GM12865 (cell line): ENCODE results near the gene PPIE.

ENCODE experiments used
- DNase-seq: peaks from one replicate; pipeline ENCODE4 v3.0.0; 2010; ENCODE audit warnings: low read depth
- H3K4me3 ChIP-seq: 2 replicates; pipeline ENCODE4 v1.5.1; 2011; ENCODE audit warnings: mild to moderate bottlenecking, low read depth, low read length, control low read depth
- TF ChIP-seq, protein P1 (sequence below): IDR thresholded peaks from 2 replicates; pipeline ENCODE4 v1.5.1; 2011; ENCODE audit warnings: low read length, control low read depth, low read depth, inconsistent platforms; ENCODE audit not compliant: insufficient read depth; ENCODE audit errors: missing control alignments

Gene PPIE

DNA sequence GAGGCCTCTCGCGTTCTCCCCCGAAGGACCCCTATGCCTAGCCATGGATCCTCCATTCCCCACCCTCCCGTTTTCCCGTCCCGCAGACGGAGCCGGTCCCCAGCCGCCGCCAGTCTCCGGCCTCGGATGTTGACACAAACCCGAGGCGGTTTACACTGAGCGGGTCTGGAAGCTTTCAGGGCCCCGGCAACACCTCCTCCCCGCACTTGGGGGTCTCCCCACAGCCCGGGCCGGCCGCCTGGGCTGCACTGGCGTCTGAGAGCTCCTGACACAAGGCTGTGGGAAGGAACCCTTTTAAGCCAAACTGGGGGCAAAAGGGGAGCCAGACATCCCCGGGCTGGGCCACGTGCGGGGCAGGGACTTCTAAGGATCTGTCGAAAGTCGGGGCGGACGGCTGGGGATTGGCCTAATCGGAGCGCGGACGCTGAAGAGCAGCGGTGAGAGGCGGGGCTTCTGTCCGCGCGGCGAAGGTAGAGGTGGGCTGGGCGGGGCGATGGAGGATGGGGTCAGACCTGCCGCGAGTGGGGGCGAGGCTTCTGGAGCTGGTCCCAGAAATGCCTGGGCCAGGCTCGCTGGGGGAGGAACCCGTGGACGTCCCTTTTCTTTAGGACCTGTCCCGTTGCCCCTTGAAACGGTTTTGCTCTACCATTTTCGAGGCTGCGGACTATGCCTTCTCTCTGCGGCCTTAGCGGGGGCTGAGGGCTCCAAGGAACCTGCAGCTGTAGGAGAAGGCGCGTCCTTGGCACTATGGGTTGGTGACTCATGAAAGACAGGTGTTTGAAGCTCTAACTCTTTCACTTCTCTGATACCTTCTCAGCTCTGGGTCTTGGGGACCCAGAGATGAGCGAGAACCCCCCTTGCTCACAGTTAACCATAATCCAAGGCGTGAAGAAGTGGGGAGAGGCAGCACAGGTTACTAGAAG, 46.3 kb upstream of the PPIE start:
- no peak for DNase-seq
- H3K4me3 ChIP-seq: no peak overlapping the region
- TF ChIP-seq, protein P1, sequence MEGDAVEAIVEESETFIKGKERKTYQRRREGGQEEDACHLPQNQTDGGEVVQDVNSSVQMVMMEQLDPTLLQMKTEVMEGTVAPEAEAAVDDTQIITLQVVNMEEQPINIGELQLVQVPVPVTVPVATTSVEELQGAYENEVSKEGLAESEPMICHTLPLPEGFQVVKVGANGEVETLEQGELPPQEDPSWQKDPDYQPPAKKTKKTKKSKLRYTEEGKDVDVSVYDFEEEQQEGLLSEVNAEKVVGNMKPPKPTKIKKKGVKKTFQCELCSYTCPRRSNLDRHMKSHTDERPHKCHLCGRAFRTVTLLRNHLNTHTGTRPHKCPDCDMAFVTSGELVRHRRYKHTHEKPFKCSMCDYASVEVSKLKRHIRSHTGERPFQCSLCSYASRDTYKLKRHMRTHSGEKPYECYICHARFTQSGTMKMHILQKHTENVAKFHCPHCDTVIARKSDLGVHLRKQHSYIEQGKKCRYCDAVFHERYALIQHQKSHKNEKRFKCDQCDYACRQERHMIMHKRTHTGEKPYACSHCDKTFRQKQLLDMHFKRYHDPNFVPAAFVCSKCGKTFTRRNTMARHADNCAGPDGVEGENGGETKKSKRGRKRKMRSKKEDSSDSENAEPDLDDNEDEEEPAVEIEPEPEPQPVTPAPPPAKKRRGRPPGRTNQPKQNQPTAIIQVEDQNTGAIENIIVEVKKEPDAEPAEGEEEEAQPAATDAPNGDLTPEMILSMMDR: no peak

DNA sequence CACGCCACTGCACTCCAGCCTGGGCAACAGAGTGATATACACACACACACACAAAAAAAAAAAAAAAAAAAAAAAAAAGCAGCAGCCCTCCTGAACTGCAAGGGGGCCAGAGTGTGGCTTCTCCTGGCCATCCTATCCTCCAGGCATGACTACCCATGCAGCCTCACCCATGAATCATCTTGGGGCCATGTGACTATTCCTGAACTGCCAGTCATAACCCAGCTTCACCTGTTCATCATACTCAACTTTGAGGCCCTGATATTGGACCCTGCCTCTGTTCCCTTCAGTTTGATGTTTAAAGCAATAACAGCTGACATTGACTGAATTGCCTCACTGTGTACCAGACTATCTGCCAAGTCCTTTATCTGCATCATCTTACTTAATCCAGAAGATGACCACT, 44.7 kb upstream of the PPIE start:
- TF ChIP-seq, protein P1: no peak
- no peak overlapping the region for H3K4me3 ChIP-seq
- DNase-seq: no peak

DNA sequence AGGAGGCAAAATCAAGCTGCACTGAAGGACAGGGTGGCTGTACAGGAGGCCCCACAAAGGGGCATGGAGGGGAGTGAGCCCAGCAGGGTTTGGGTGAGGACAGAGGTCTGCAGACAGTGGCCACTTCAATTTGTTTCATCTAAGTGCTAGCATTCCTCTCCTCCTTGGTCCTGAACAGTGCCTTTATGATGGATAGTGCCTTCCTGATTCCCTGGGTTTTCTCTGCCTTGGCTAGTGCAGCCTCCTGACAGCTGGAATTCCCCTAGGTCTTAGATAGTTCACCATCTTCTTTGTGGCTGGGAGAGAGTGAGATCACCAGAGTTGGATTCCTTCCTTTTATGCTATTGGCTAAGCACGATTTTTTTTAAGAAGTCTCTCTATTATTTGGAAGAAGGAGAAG, 43.7 kb upstream of the PPIE start:
- TF ChIP-seq, protein P1: no peak
- H3K4me3 ChIP-seq: no peak overlapping the region
- no peak for DNase-seq

DNA sequence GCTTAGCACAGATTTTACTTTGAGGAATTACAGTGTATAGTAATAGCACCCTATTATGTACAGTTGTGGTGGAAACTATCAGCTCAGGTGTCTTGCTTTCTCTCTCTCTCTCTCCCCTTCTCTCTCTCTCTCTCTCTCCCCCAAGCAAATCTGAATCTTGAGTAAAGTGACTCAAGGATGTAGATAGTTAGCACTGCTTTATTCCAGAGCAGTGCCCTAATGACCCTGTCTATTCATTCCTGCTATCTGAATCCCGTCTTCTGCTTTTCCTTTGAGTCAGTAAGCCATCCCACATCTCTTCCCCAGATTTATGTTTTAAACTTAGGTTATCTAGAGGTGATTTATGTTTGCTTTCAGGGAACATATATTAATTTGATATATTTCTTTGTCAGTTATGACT, 42.2 kb upstream of the PPIE start:
- TF ChIP-seq, protein P1: no peak
- no peak for DNase-seq
- H3K4me3 ChIP-seq: no peak overlapping the region

DNA sequence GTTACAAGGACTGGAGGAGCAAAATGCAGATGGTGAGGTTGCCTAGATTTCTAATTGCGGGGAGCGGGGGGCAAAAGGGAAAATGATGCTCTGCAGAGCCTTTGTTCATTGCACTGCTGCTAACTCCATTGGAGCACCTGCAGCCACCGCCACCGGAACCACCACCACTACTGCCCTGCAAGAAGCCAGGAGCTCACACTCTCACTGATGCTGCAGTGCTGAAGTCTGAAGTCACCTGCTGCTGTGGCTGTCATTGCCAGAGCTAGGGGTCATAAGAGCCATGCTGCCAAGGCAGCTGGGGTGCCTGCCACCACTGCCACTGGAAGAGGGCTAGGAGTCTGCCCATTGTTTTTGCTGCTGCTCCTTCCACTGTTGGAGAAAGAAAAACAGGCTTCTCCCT, 40.1 kb upstream of the PPIE start:
- no peak for DNase-seq
- TF ChIP-seq, protein P1: no peak
- H3K4me3 ChIP-seq: no peak overlapping the region

DNA sequence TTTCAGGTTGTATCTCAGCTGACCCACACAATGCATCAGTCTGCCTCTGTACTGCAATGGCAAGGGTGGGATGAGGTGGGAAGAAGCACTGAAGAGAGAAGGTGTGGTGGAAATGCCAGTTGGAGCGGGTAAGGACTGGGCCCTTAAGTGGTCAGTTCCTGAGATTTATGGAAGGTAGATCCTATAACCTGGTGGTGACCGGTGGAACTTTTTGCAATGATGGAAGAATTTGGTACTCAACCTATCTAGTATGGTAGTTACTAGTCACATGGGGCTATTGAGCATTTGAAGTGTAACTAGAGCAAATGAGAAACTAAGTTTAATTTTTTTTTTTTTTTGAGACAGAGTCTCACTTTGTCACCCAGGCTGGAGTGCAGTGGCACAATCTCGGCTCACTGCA, 39.3 kb upstream of the PPIE start:
- no peak for DNase-seq
- TF ChIP-seq, protein P1: no peak
- H3K4me3 ChIP-seq: no peak overlapping the region

DNA sequence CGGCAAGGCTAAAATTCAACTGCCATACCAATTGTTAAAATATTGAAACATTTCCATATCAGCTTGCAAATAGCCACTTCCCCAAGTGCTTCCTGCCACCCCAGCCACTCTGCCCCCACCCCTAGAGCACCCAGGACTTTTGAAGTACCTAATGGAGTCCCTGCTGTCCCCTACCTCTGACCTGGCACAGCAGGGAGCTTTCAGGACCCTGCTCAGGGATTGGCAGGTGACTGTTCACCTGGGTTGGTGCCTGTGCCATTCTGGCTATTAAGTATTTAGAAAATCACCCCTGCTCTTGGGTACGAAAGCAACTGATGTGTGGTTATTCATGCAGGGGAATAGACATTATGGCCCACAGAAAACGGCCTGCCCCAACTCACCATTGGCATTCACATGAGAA, 38.3 kb upstream of the PPIE start:
- no peak for DNase-seq
- TF ChIP-seq, protein P1: no peak
- no peak overlapping the region for H3K4me3 ChIP-seq
